H1 (cell line): ENCODE data around the gene DPYD. TPM values are rescaled to one million over a fixed set of nuclear protein-coding genes. Genes with fewer than 3 reads are reported as not detected.

ENCODE experiments used
- CTCF ChIA-PET: fragments of 300-600 bp; sonication (Branson Sonifier 250); formaldehyde crosslinking; loops from one replicate; lab custom pipeline; 2021; ENCODE audit not compliant: partially characterized antibody; lab: Charles Lee
- POLR2A ChIA-PET: fragments of 300-600 bp; sonication (Branson Sonifier 250); formaldehyde crosslinking; loops from one replicate; lab custom pipeline; 2021; ENCODE audit warnings: inconsistent platforms; ENCODE audit not compliant: partially characterized antibody; lab: Charles Lee
- DNase-seq, 2 experiments: peaks; one replicate each; pipeline versions ENCODE4 v3.0.0 to v3.0.0-alpha.2; 2010 to 2022; ENCODE audit warnings: low spot score in 2 of 2, low read depth in 1 of 2, mixed read lengths in 1 of 2
- FAIRE-seq: peaks from 2 replicates; lab custom pipeline; 2011; peaks lifted over from hg19 to GRCh38; lab: Jason Lieb, UNC
- H2AFZ ChIP-seq: 2 replicates; pipeline ENCODE4 v1.8.1; 2012; ENCODE audit warnings: low read length, inconsistent platforms
- H2AK5ac ChIP-seq: 2 replicates; pipeline ENCODE4 v1.6.1; 2013; ENCODE audit warnings: low read depth, low read length
- H2BK120ac ChIP-seq: replicated peaks from 2 replicates; pipeline ENCODE3; 2013; ENCODE audit warnings: low read depth, low read length, inconsistent platforms
- H2BK12ac ChIP-seq: 2 replicates; pipeline ENCODE4 v1.6.1; 2013; ENCODE audit warnings: low read depth, low read length
- H2BK15ac ChIP-seq: 2 replicates; pipeline ENCODE4 v1.6.1; 2013; ENCODE audit warnings: low read length
- H2BK20ac ChIP-seq: 2 replicates; pipeline ENCODE4 v1.6.1; 2013; ENCODE audit warnings: low read length
- H2BK5ac ChIP-seq: 2 replicates; pipeline ENCODE4 v1.6.1; 2013; ENCODE audit warnings: low read depth, low read length
- H3K14ac ChIP-seq: 2 replicates; pipeline ENCODE4 v1.6.1; 2013; ENCODE audit warnings: inconsistent platforms; ENCODE audit not compliant: insufficient read length
- H3K18ac ChIP-seq: 2 replicates; pipeline ENCODE4 v1.6.1; 2013; ENCODE audit warnings: low read length; ENCODE audit errors: extremely low read depth
- H3K23ac ChIP-seq: 2 replicates; pipeline ENCODE4 v1.6.1; 2013; ENCODE audit warnings: inconsistent platforms; ENCODE audit not compliant: insufficient read length
- H3K23me2 ChIP-seq: 2 replicates; pipeline ENCODE4 v1.6.1; 2013; ENCODE audit warnings: low read depth, low read length
- H3K27ac ChIP-seq: 2 replicates; pipeline ENCODE4 v1.6.1; 2011; ENCODE audit warnings: low read depth, low read length, inconsistent platforms
- H3K27me3 ChIP-seq, 4 experiments: replicated peaks in 1 of 4; 1 replicate in 1 of 4; 2 replicates in 3 of 4; pipeline versions ENCODE4 v1.6.1 to v1.8.1; 2011 to 2013; ENCODE audit warnings: low read length in 3 of 4, mild to moderate bottlenecking in 3 of 4, inconsistent platforms in 2 of 4, mixed read lengths in 2 of 4, moderate library complexity in 1 of 4; ENCODE audit not compliant: control insufficient read depth in 3 of 4, insufficient read depth in 3 of 4; ENCODE audit errors: extremely low read depth in 1 of 4
- H3K36me3 ChIP-seq, 4 experiments: 2 replicates each; pipeline versions ENCODE4 v1.6.1 to v1.8.1; 2011 to 2013; ENCODE audit warnings: mild to moderate bottlenecking in 4 of 4, low read length in 3 of 4, moderate library complexity in 2 of 4, control low read depth in 1 of 4, inconsistent platforms in 1 of 4; ENCODE audit not compliant: insufficient read depth in 4 of 4, control insufficient read depth in 2 of 4
- H3K4ac ChIP-seq: replicated peaks from 2 replicates; pipeline ENCODE3; 2013; ENCODE audit warnings: low read length, low read depth, mixed read lengths, inconsistent platforms; ENCODE audit not compliant: insufficient read length
- H3K4me1 ChIP-seq, 4 experiments: replicated peaks in 1 of 4; 1 replicate in 1 of 4; 2 replicates in 3 of 4; pipeline versions ENCODE4 v1.6.1 to v1.8.1; 2011 to 2013; ENCODE audit warnings: low read length in 3 of 4, inconsistent platforms in 2 of 4, mixed read lengths in 1 of 4; ENCODE audit not compliant: insufficient read depth in 4 of 4, control insufficient read depth in 3 of 4
- H3K4me2 ChIP-seq, 2 experiments: 2 replicates each; pipeline versions ENCODE4 v1.6.1 to v1.8.1; 2011 to 2013; ENCODE audit warnings: low read depth in 2 of 2, low read length in 2 of 2, control low read depth in 1 of 2, inconsistent platforms in 1 of 2, mild to moderate bottlenecking in 1 of 2; ENCODE audit not compliant: insufficient read depth in 1 of 2
- H3K4me3 ChIP-seq, 4 experiments: fragments of 200-600, 300-600 bp in 1 of 4; sonication (generic), shearing (Covaris generic), sonication (Bioruptor Twin) in 1 of 4; 2 replicates each; pipeline versions ENCODE4 v1.5.1 to v1.8.1; 2011 to 2016; ENCODE audit warnings: low read length in 4 of 4, low read depth in 3 of 4, control low read depth in 2 of 4, inconsistent platforms in 2 of 4, mild to moderate bottlenecking in 2 of 4, mixed read lengths in 1 of 4, moderate library complexity in 1 of 4; ENCODE audit not compliant: insufficient read depth in 2 of 4; ENCODE audit errors: extremely low read depth in 1 of 4
- H3K56ac ChIP-seq: replicated peaks from 2 replicates; pipeline ENCODE3; 2013; ENCODE audit warnings: low read depth, mild to moderate bottlenecking, mixed read lengths, low read length, inconsistent platforms; ENCODE audit not compliant: insufficient read length
- H3K79me1 ChIP-seq: 2 replicates; pipeline ENCODE4 v1.6.1; 2013; ENCODE audit warnings: low read depth, low read length, control low read depth
- H3K79me2 ChIP-seq, 2 experiments: 2 replicates each; pipeline versions ENCODE4 v1.6.1 to v1.8.1; 2012 to 2013; ENCODE audit warnings: low read length in 2 of 2, mild to moderate bottlenecking in 2 of 2, inconsistent platforms in 1 of 2; ENCODE audit not compliant: insufficient read depth in 2 of 2, control insufficient read depth in 1 of 2
- H3K9ac ChIP-seq, 4 experiments: replicated peaks in 1 of 4; 1 replicate in 1 of 4; 2 replicates in 3 of 4; pipeline versions ENCODE4 v1.6.1 to v1.8.1; 2011 to 2013; ENCODE audit warnings: low read depth in 3 of 4, low read length in 3 of 4, control low read depth in 2 of 4, mild to moderate bottlenecking in 2 of 4, moderate library complexity in 2 of 4, inconsistent platforms in 1 of 4; ENCODE audit errors: extremely low read depth in 1 of 4
- H3K9me3 ChIP-seq, 2 experiments: 2 replicates each; pipeline versions ENCODE4 v1.6.1 to v1.8.1; 2012 to 2013; ENCODE audit warnings: mild to moderate bottlenecking in 2 of 2, moderate library complexity in 2 of 2, control low read depth in 1 of 2, inconsistent platforms in 1 of 2, low read depth in 1 of 2, low read length in 1 of 2, mixed read lengths in 1 of 2; ENCODE audit not compliant: insufficient read depth in 2 of 2
- H4K20me1 ChIP-seq, 2 experiments: replicated peaks in 1 of 2; 2 replicates each; pipeline versions ENCODE3 to v1.8.1; 2011 to 2013; ENCODE audit warnings: inconsistent platforms in 2 of 2, low read length in 2 of 2, mild to moderate bottlenecking in 1 of 2; ENCODE audit not compliant: insufficient read depth in 2 of 2, control insufficient read depth in 1 of 2
- H4K5ac ChIP-seq: 2 replicates; pipeline ENCODE4 v1.6.1; 2013; ENCODE audit warnings: low read length, low read depth, mixed read lengths, inconsistent platforms; ENCODE audit not compliant: insufficient read length
- H4K8ac ChIP-seq: 2 replicates; pipeline ENCODE4 v1.8.0; 2013; ENCODE audit warnings: mild to moderate bottlenecking, moderate library complexity, low read length, inconsistent platforms; ENCODE audit not compliant: insufficient read depth; ENCODE audit errors: extremely low read depth
- H4K91ac ChIP-seq: replicated peaks from 2 replicates; pipeline ENCODE3; 2013; ENCODE audit warnings: low read length, mixed read lengths, inconsistent platforms; ENCODE audit not compliant: insufficient read length
- CEBPB ChIP-seq: IDR thresholded peaks from 2 replicates; pipeline ENCODE4 v1.6.1; 2012; ENCODE audit warnings: low read depth, low read length
- KDM1A ChIP-seq: fragments of 200-600, 300-600 bp; sonication (generic); IDR thresholded peaks from 2 replicates; pipeline ENCODE4 v1.7.1; 2016; ENCODE audit warnings: mild to moderate bottlenecking, low read length, borderline replicate concordance
- POLR2A ChIP-seq, 2 experiments: IDR thresholded peaks; 1 replicate in 1 of 2; 2 replicates in 1 of 2; pipeline ENCODE4 v1.6.1; 2011; ENCODE audit warnings: low read depth in 2 of 2, low read length in 2 of 2, mild to moderate bottlenecking in 2 of 2; ENCODE audit errors: control extremely low read depth in 1 of 2
- RBBP5 ChIP-seq: IDR thresholded peaks from 2 replicates; pipeline ENCODE4 v1.7.1; 2012; ENCODE audit warnings: low read depth, mild to moderate bottlenecking, inconsistent platforms, low read length, moderate library complexity, borderline replicate concordance
- RXRA ChIP-seq: IDR thresholded peaks from 2 replicates; pipeline ENCODE4 v1.6.1; 2011; ENCODE audit warnings: low read depth, mild to moderate bottlenecking, low read length, moderate library complexity; ENCODE audit not compliant: insufficient read depth
- SP2 ChIP-seq: IDR thresholded peaks from 2 replicates; pipeline ENCODE4 v1.6.1; 2012; ENCODE audit warnings: mild to moderate bottlenecking, low read length, inconsistent platforms
- WGBS, 2 experiments: shearing (Covaris generic) in 1 of 2; methylation state at CpG; one replicate each; pipeline versions ENCODE4 v1.1.6 to v1.1.7; 2013 to 2015; ENCODE audit warnings: low lambda C conversion rate in 2 of 2, mixed read lengths in 2 of 2, inconsistent platforms in 1 of 2, low coverage in 1 of 2, missing lambda C conversion rate in 1 of 2; ENCODE audit not compliant: insufficient replicate concordance in 2 of 2, insufficient coverage in 1 of 2, insufficient read length in 1 of 2; ENCODE audit errors: extremely low coverage in 1 of 2, missing lambda C conversion rate in 1 of 2; 5-methylcytosine and 5-hydroxymethylcytosine counted together
- polyA plus RNA-seq, 7 experiments: library from polyadenylated mRNA; depleted of rRNA in 3 of 7; stranded (reverse) in 5 of 7; unstranded in 2 of 7; fragments of >200 nt in 5 of 7; fragments of 200-250 nt in 2 of 7; gene quantifications; 1 replicate in 5 of 7; 2 replicates in 1 of 7; 4 replicates in 1 of 7; pipeline versions ENCODE4 v1.2.1 to v1.2.3, GENCODE V29; 2011 to 2013; ENCODE audit warnings: missing spikeins in 2 of 7, mixed read lengths in 2 of 7
- total RNA-seq: library from RNA; stranded (reverse); fragmentation: NEBNext Ultra II Directional; extraction: Animal tissue kit (Norgen Biotek cat#: 25700); gene quantifications from 2 replicates; pipeline ENCODE4 v1.2.1, GENCODE V29; 2021

Gene DPYD
- total and polyA plus RNA-seq, 2 of the 8 experiments (the other 6 are each of a cell fraction or from before 2014, with no cell fraction given), result 0.29 to 0.73 TPM

DNA sequence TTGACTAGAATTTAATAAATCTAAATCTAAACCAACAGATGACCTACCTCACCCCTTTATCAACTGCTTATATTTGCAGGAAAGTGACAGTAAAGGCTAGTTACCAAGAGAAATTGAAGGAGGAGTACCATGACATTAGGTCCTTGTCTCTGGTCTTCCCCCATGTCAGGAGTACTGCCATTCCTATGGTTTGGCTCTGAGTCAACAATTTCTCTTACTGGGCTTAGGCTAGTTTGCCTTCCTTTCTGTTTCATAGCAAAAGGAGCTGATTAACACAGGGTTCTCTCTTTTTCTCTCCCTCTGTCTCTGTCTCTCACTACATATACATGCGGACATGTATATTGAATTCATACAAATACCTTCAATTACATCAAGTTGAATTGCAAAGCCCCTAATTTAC, 579.9 kb downstream of the DPYD start:
- ChIA-PET CTCF (no interaction called here), POLR2A (no interaction called here)
- no peak overlapping the region for H3K4me3 ChIP-seq
- H2BK120ac ChIP-seq, result no peak overlapping the region
- H3K36me3 ChIP-seq, result no peaks in the 10 kb centered on the region
- no peak overlapping the region for H3K9ac ChIP-seq
- FAIRE-seq, result no peak
- no peaks in the 10 kb centered on the region for H3K27me3 ChIP-seq
- H3K79me1 ChIP-seq, result no peaks in the 10 kb centered on the region
- no peak overlapping the region for H3K56ac ChIP-seq
- no peak overlapping the region for H2BK20ac ChIP-seq
- no peaks in the 10 kb centered on the region for H3K9me3 ChIP-seq
- H3K23ac ChIP-seq, result no peak overlapping the region
- H4K8ac ChIP-seq, result no peak overlapping the region
- H4K91ac ChIP-seq, result no peak overlapping the region
- no peak overlapping the region for H4K5ac ChIP-seq
- H2BK15ac ChIP-seq, result no peak overlapping the region
- no peaks in the 10 kb centered on the region; the same call in 1 of the 2 replicates for H3K23me2 ChIP-seq
- no peak for TF ChIP-seq KDM1A
- TF ChIP-seq SP2, result no peak
- TF ChIP-seq POLR2A (IDR thresholded peaks at IDR 0.05; ENCODE audit: control extremely low read depth in 1 of 2, low read depth in 2 of 2, low read length in 2 of 2), result no peak
- no peak for TF ChIP-seq CEBPB
- TF ChIP-seq RBBP5, result no peak
- no peak for TF ChIP-seq RXRA
- H2BK12ac ChIP-seq, result no peak overlapping the region
- no peaks in the 10 kb centered on the region for H3K79me2 ChIP-seq
- no peak for DNase-seq
- no peak overlapping the region for H3K27ac ChIP-seq
- no peak overlapping the region for H3K4me2 ChIP-seq
- no peak overlapping the region for H3K18ac ChIP-seq
- no peak overlapping the region for H2AFZ ChIP-seq
- no peak overlapping the region for H3K14ac ChIP-seq
- WGBS, 2 experiments, result 91% methylated on average over 1 of the region's 1 CpG; no CpG with 5 or more reads in 1 of the 2 experiments
- H3K4me1 ChIP-seq, result no peaks in the 10 kb centered on the region
- no peak overlapping the region for H3K4ac ChIP-seq
- no peak overlapping the region for H2AK5ac ChIP-seq
- no peak overlapping the region for H2BK5ac ChIP-seq
- H4K20me1 ChIP-seq, result no peaks in the 10 kb centered on the region
